Nephron progenitor cell (in vitro differentiated cells): ENCODE data around the gene CLIP1.
A peak's percentile ranks its signal among the peaks of the same experiment; 100 is the strongest.

Source experiments
- DNase-seq: peaks from one replicate; pipeline ENCODE4 v3.0.0; 2021
- H3K27ac Mint-ChIP-seq: 2 replicates; pipeline ENCODE4 v1.8.0; 2021; ENCODE audit warnings: mild to moderate bottlenecking, moderate library complexity, mixed read lengths
- H3K27me3 Mint-ChIP-seq: 2 replicates; pipeline ENCODE4 v1.8.0; 2021; ENCODE audit warnings: mild to moderate bottlenecking, low read depth, mixed read lengths; ENCODE audit not compliant: poor library complexity
- H3K36me3 Mint-ChIP-seq: 2 replicates; pipeline ENCODE4 v1.8.0; 2021; ENCODE audit warnings: low read depth, mixed read lengths
- H3K4me1 Mint-ChIP-seq: 2 replicates; pipeline ENCODE4 v1.8.0; 2021; ENCODE audit warnings: mixed read lengths
- H3K4me3 Mint-ChIP-seq: 2 replicates; pipeline ENCODE4 v1.8.0; 2021; ENCODE audit warnings: mild to moderate bottlenecking, moderate library complexity, mixed read lengths
- H3K9me3 Mint-ChIP-seq: 2 replicates; pipeline ENCODE4 v1.8.0; 2021; ENCODE audit warnings: mild to moderate bottlenecking, moderate library complexity, mixed read lengths
- CTCF ChIP-seq: fragments of 200-600 bp; sonication (generic); IDR thresholded peaks from 2 replicates; pipeline ENCODE4 v1.5.0; 2021; ENCODE audit warnings: antibody characterized with exemption

The CLIP1 gene

DNA sequence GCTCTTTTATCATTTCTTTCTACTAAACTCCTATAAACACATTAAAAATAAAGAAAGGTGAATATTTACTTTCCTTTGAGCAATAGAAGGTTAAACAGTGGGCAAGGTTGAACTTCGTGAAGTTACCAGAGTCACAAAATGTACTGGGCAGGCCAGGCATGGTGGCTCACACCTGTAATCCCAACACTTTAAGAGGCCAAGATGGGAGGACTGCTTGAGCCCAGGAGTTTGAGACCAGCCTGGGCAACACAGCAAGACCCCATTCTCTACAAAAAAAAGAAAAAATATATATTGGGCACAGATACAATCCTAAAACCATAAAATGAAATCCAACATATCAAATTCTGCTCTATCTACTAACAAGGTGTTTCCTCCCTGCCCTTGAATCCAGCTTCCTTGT lies 95.5 kb downstream of the CLIP1 start:
- Mint-ChIP-seq H3K4me1 (no peaks in the 10 kb centered on the region), H3K36me3 (peaks cover 39% of the 10 kb centered on the region), H3K9me3 (no peaks in the 10 kb centered on the region), H3K27ac (peak overlapping the region; percentile 20), H3K4me3 (no peak overlapping the region), H3K27me3 (no peaks in the 10 kb centered on the region)
- DNase-seq: no peak
- no peak for TF ChIP-seq CTCF

- no peak for TF ChIP-seq CTCF
- H3K27me3 Mint-ChIP-seq: no peaks in the 10 kb centered on the region
Observed at GRCh38 chr12:122326586-122326985, 95.9 kb downstream of the CLIP1 start.

DNA sequence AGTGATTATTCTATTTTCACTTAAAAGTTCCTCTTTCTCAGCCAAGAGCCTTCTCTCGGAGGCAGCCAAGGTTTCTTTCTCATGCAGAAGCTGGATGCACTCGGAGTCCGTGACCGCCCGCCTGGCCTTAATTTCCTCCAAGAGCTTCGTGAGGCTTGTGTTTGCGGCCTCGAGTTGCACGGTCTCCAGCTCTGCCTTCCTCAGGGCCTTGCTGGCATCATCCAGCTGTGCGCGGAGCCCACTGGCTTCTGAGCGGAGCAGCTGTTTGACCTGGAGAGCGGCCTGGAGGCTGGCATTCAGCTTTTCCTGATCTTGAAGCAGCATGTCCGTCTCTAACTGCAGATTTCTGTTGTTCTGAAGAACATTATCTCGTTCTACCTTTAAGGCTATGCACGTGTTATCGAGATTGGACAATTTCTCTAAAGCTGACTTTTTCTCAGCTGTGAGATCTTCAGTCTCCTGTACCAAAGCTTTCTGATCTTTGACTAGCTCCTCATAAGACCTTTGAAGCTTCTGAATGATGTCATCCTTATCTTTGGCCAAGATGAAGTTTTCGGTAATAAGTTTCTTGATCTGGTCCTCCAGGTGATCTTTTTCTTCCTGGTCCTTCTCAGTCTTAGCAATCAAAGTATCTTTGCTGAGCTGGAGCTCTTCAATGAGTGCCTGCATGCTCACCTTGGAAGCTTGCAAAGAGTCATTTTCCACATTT lies 99.0 kb downstream of the CLIP1 start:
- TF ChIP-seq CTCF: no peak
- no peak overlapping the region for H3K4me3 Mint-ChIP-seq
- H3K4me1 Mint-ChIP-seq: no peaks in the 10 kb centered on the region
- peaks cover 43% of the 10 kb centered on the region for H3K36me3 Mint-ChIP-seq
- no peak for DNase-seq
- no peaks in the 10 kb centered on the region for H3K9me3 Mint-ChIP-seq
- H3K27ac Mint-ChIP-seq: no peak overlapping the region
- H3K27me3 Mint-ChIP-seq: no peaks in the 10 kb centered on the region

More at GRCh38 chr12:122326586-122326985, 95.9 kb downstream of the CLIP1 start:
- Mint-ChIP-seq H3K4me1 (no peaks in the 10 kb centered on the region), H3K36me3 (peaks cover 43% of the 10 kb centered on the region), H3K27ac (no peak overlapping the region), H3K4me3 (no peak overlapping the region), H3K9me3 (no peaks in the 10 kb centered on the region)
- DNase-seq: no peak

DNA sequence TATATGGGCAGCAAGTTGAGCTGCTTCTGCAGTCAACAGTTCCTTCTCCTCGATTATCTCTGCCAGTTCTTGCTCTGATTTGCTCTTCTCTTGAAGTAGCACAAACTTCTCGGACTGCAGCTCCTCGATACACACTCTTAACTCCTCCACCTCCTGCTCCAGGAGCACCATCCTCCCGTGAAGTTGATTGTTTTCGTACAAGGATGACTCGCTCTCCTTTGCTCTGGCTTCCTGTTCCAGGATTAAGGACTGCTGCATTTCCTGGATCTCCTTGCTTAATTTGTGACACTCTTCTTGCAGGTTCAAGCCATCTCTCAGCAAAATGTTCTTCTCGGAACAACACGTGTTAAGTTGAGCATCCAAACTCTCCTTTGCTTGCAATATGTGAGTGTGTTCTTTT lies 100.0 kb downstream of the CLIP1 start:
- H3K9me3 Mint-ChIP-seq: no peaks in the 10 kb centered on the region
- no peaks in the 10 kb centered on the region for H3K4me1 Mint-ChIP-seq
- TF ChIP-seq CTCF: no peak
- H3K4me3 Mint-ChIP-seq: no peak overlapping the region
- no peak for DNase-seq
- peaks cover 34% of the 10 kb centered on the region for H3K36me3 Mint-ChIP-seq
- peak overlapping the region; percentile 39 for H3K27ac Mint-ChIP-seq
- H3K27me3 Mint-ChIP-seq: no peaks in the 10 kb centered on the region

DNA sequence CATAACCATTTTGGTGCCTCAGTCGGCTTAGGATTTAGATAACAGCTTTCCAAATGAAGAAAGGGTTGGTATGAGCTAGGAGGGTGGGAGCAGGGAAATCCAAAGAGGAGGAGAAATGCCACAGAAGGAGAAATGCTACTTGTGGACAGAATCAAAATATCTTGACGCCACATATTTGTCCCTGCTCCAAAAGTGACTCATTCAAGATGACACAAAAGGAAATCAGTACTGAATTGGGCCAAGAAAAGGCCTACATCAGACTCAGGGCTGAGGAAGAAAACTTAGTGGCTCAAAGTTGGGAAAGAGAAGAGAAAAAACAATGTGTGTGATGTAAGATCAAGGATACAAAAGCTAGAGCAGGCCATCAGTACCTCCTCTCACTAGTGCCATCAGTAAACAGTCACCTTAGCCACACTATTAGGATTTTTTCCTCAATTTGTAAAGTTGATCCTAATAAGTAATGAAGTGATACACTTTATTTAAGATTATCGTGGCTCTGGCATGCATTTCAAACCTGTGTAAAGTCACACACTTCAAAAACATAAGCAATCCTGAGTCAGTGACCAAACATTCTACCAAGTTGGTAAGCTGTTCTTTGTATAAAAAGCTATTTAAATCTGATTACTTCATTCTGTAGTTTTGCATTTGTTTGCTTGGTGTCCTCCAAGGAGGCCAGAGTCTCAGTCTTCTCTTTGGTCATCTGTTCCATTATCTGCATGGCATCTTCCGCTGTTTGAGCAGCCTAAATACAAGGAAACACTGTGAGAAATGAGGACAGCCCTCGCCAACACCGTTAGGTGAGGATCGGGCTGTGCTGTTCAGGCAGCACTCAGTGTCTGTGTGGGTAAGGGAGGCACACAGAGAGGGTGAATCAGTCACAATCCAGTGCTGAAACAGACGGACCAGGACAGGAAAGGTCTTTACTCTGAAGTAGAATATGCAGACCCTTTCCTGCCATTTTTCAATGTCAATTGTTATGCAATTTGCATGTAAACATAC lies 103.6 kb downstream of the CLIP1 start:
- DNase-seq: no peak
- no peak overlapping the region for H3K27ac Mint-ChIP-seq
- H3K4me1 Mint-ChIP-seq: no peaks in the 10 kb centered on the region
- peaks cover 45% of the 10 kb centered on the region for H3K36me3 Mint-ChIP-seq
- TF ChIP-seq CTCF: no peak
- H3K27me3 Mint-ChIP-seq: no peaks in the 10 kb centered on the region
- H3K9me3 Mint-ChIP-seq: no peaks in the 10 kb centered on the region
- H3K4me3 Mint-ChIP-seq: no peak overlapping the region
